ENCODE measurements around the gene MFN2. TPM values are rescaled to one million over a fixed set of nuclear protein-coding genes. Genes with fewer than 3 reads are reported as not detected.

The MFN2 gene
- total and polyA plus RNA-seq, 11 donors: 263 to 900 (median 625) TPM

- no peaks in the 10 kb centered on the region for H3K9me3 ChIP-seq
- TF ChIP-seq CTCF (IDR thresholded peaks at IDR 0.05) (no peak), POLR2A (IDR thresholded peaks at IDR 0.05) (no peak)
- H3K36me3 ChIP-seq: peaks cover 2 to 74% (median 55%) of the 10 kb centered on the region in 9 donors
- peaks cover 0 to 85% (median 56%) of the 10 kb centered on the region in 12 donors for H3K4me1 ChIP-seq
- DNase-seq (no peak), ATAC-seq (no peak)
- WGBS, 4 donors: 50 to 70% (median 57%) methylated on average over 5 of the region's 5 CpGs
- no peaks in the 10 kb centered on the region for H3K27me3 ChIP-seq
- intact Hi-C loops (cut with DNase I): loop anchor here in 4 of 10 donors (5.0 kb wide), 3 partner anchors 33 to 77 kb away; partner anchors contain the start of genes KIAA2013 (in 1 of the 4) and MIIP (in 1 of the 4)
- peak overlapping the region; percentile 22 to 99 (median 96) for H3K27ac ChIP-seq
- H3K4me3 ChIP-seq: peak overlapping the region in 4 of 12 donors; percentile 13 to 23 (median 18)
Observed at GRCh38 chr1:11984121-11984520, 3.9 kb downstream of the MFN2 start.

- 48 to 79% (median 66%) methylated on average over 6 of the region's 6 CpGs for WGBS, 4 donors
- TF ChIP-seq POLR2A (IDR thresholded peaks at IDR 0.05) (no peak), CTCF (IDR thresholded peaks at IDR 0.05) (no peak)
- Histone ChIP-seq H3K4me1 (peaks cover 0 to 85% (median 53%) of the 10 kb centered on the region in 12 donors), H3K27ac (peak overlapping the region; percentile 22 to 99 (median 96)), H3K4me3 (peak overlapping the region in 4 of 12 donors; percentile 21 to 32 (median 22)), H3K36me3 (peaks cover 2 to 79% (median 60%) of the 10 kb centered on the region in 9 donors), H3K9me3 (no peaks in the 10 kb centered on the region), H3K27me3 (no peaks in the 10 kb centered on the region)
- DNase-seq (no peak), ATAC-seq (no peak)
- intact Hi-C loops (cut with DNase I): loop anchor here in 4 of 10 donors (5.0 kb wide), 3 partner anchors 33 to 77 kb away; partner anchors contain the start of genes KIAA2013 (in 1 of the 4) and MIIP (in 1 of the 4)
Observed at GRCh38 chr1:11984576-11984975, 4.3 kb downstream of the MFN2 start.

- H3K27ac ChIP-seq: peak overlapping the region in 11 of 12 donors; percentile 61 to 99 (median 97)
- WGBS, 4 donors: 45 to 91% (median 66%) methylated on average over 3 of the region's 3 CpGs
- H3K4me3 ChIP-seq: peak overlapping the region in 4 of 12 donors; percentile 21 to 32 (median 22)
- peaks cover 2 to 85% (median 66%) of the 10 kb centered on the region in 9 donors for H3K36me3 ChIP-seq
- no peak for TF ChIP-seq POLR2A (IDR thresholded peaks at IDR 0.05)
- no peak for TF ChIP-seq CTCF (IDR thresholded peaks at IDR 0.05)
- DNase-seq (no peak), ATAC-seq (no peak)
- no peaks in the 10 kb centered on the region for H3K27me3 ChIP-seq
- peaks cover 0 to 89% (median 53%) of the 10 kb centered on the region in 12 donors for H3K4me1 ChIP-seq
- H3K9me3 ChIP-seq: no peaks in the 10 kb centered on the region
- intact Hi-C loops (cut with DNase I): no loop called here
Observed at GRCh38 chr1:11985171-11985570, 4.9 kb downstream of the MFN2 start.

GRCh38 chr1:11985851-11986250 lies 5.6 kb downstream of the MFN2 start:
- H3K27me3 ChIP-seq: no peaks in the 10 kb centered on the region

More at GRCh38 chr1:11985851-11986250, 5.6 kb downstream of the MFN2 start:
- no peak for DNase-seq
- peaks cover 2 to 90% (median 73%) of the 10 kb centered on the region in 9 donors for H3K36me3 ChIP-seq
- H3K4me3 ChIP-seq: peak overlapping the region in 1 of 12 donors; percentile 12
- ATAC-seq: no peak
- peaks cover 0 to 89% (median 51%) of the 10 kb centered on the region in 12 donors for H3K4me1 ChIP-seq
- peak overlapping the region in 11 of 12 donors; percentile 35 to 99 (median 97) for H3K27ac ChIP-seq
- 55 to 64% (median 59%) methylated on average over 7 of the region's 7 CpGs for WGBS, 4 donors
- TF ChIP-seq POLR2A (IDR thresholded peaks at IDR 0.05) (no peak), CTCF (IDR thresholded peaks at IDR 0.05) (no peak)
- intact Hi-C loops (cut with DNase I): no loop called here
- H3K9me3 ChIP-seq: no peaks in the 10 kb centered on the region

Measured in heart left ventricle (tissue), 16 donors.